PC-3 (cell line): Measurements from ENCODE around the gene SLC45A2. TPM values are rescaled to one million over a fixed set of nuclear protein-coding genes. Genes with fewer than 3 reads are reported as not detected.
A peak's percentile ranks its signal among the peaks of the same experiment; 100 is the strongest.

Experiments
- ATAC-seq: fragments of 200-7000 bp; cut with Tn5 transposase; 2 replicates; pipeline ENCODE4 v1.9.1; 2020; ENCODE audit warnings: mild to moderate bottlenecking, moderate library complexity
- BruUV-seq: library from RNA; stranded (reverse); fragments of 400-500 nt; replicated peaks from 2 replicates; lab custom pipeline; 2021; lab: Mats Ljungman, UMichigan
- CTCF ChIA-PET: fragments of 300-600 bp; sonication (Branson Sonifier 250); formaldehyde crosslinking; loops from one replicate; lab custom pipeline; 2022; ENCODE audit warnings: antibody characterized with exemption; lab: Charles Lee
- POLR2A ChIA-PET: fragments of 300-600 bp; sonication (Branson Sonifier 250); formaldehyde crosslinking; loops from one replicate; lab custom pipeline; 2022; ENCODE audit warnings: antibody characterized with exemption; ENCODE audit not compliant: unreplicated experiment; lab: Charles Lee
- DNase-seq: peaks from one replicate; pipeline ENCODE4 v3.0.0-alpha.2; 2015
- H2AFZ ChIP-seq: fragments of 300-600 bp; sonication (generic); 2 replicates; pipeline ENCODE4 v1.6.0; 2016; ENCODE audit warnings: antibody characterized with exemption, low read length
- H3F3A ChIP-seq: fragments of 300-600 bp; sonication (generic); one replicate; pipeline ENCODE4 v1.6.0; 2017; ENCODE audit warnings: antibody characterized with exemption, low read length, control low read depth, mild to moderate bottlenecking; ENCODE audit not compliant: unreplicated experiment
- H3K27ac ChIP-seq: fragments of 300-600 bp; sonication (generic); 2 replicates; pipeline ENCODE4 v1.5.1; 2016; ENCODE audit warnings: mild to moderate bottlenecking, low read length
- H3K27me3 ChIP-seq: fragments of 300-600 bp; sonication (generic); 2 replicates; pipeline ENCODE4 v1.6.1; 2016; ENCODE audit warnings: low read length, mixed read lengths
- H3K36me3 ChIP-seq: fragments of 300-600 bp; sonication (generic); 2 replicates; pipeline ENCODE4 v1.6.1; 2016; ENCODE audit warnings: low read depth, mixed run types, low read length, mixed read lengths
- H3K4me1 ChIP-seq: fragments of 300-600 bp; sonication (generic); 2 replicates; pipeline ENCODE4 v1.5.1; 2016; ENCODE audit warnings: low read length; ENCODE audit not compliant: insufficient read depth
- H3K4me2 ChIP-seq: fragments of 300-600 bp; sonication (generic); 2 replicates; pipeline ENCODE4 v1.6.0; 2016; ENCODE audit warnings: low read length
- H3K4me3 ChIP-seq: fragments of 300-600 bp; sonication (generic); 2 replicates; pipeline ENCODE4 v1.5.1; 2016; ENCODE audit warnings: mild to moderate bottlenecking, low read length, mixed read lengths
- H3K79me2 ChIP-seq: fragments of 300-600 bp; sonication (generic); 2 replicates; pipeline ENCODE4 v1.6.1; 2017; ENCODE audit warnings: low read length, mixed read lengths
- H3K9ac ChIP-seq: fragments of 300-600 bp; sonication (generic); 2 replicates; pipeline ENCODE4 v1.6.0; 2016; ENCODE audit warnings: mild to moderate bottlenecking, low read length
- H3K9me2 ChIP-seq: fragments of 300-600 bp; sonication (generic); replicated peaks from 2 replicates; pipeline ENCODE4 v1.6.1; 2016; ENCODE audit warnings: mixed run types, low read length, mixed read lengths
- H3K9me3 ChIP-seq: fragments of 300-600 bp; sonication (generic); 2 replicates; pipeline ENCODE4 v1.6.1; 2016; ENCODE audit warnings: low read length, mixed read lengths
- H4K20me1 ChIP-seq: fragments of 300-600 bp; sonication (generic); 2 replicates; pipeline ENCODE4 v1.6.1; 2016; ENCODE audit warnings: low read length, mixed read lengths
- EZH2 ChIP-seq: fragments of 300-600 bp; sonication (generic); IDR thresholded peaks from one replicate; pipeline ENCODE4 v1.6.1; 2017; ENCODE audit warnings: antibody characterized with exemption, mild to moderate bottlenecking, low read length; ENCODE audit not compliant: unreplicated experiment
- EZH2phosphoT487 ChIP-seq: fragments of 300-600 bp; sonication (generic); IDR thresholded peaks from 2 replicates; pipeline ENCODE4 v1.6.1; 2018; ENCODE audit warnings: mild to moderate bottlenecking, antibody characterized with exemption, low read length, borderline replicate concordance
- intact Hi-C: fragments of 100-400 bp; cut with micrococcal nuclease; formaldehyde crosslinking; loops from 2 replicates; pipeline ENCODE4 v1.9.0; 2023
- total RNA-seq: library from RNA; depleted of rRNA; stranded (reverse); fragments of >200 nt; gene quantifications from 2 replicates; pipeline ENCODE4 v1.2.3, GENCODE V29; 2014
- TF ChIP-seq, protein P1 (sequence below): fragments of 300-600 bp; sonication (generic); conservative IDR thresholded peaks from 2 replicates; pipeline ENCODE4 v1.5.1; 2017; ENCODE audit warnings: antibody characterized with exemption, low read depth, mild to moderate bottlenecking, low read length

Gene SLC45A2
- total RNA-seq, 1 experiment from 2014 or later, result not detected

DNA sequence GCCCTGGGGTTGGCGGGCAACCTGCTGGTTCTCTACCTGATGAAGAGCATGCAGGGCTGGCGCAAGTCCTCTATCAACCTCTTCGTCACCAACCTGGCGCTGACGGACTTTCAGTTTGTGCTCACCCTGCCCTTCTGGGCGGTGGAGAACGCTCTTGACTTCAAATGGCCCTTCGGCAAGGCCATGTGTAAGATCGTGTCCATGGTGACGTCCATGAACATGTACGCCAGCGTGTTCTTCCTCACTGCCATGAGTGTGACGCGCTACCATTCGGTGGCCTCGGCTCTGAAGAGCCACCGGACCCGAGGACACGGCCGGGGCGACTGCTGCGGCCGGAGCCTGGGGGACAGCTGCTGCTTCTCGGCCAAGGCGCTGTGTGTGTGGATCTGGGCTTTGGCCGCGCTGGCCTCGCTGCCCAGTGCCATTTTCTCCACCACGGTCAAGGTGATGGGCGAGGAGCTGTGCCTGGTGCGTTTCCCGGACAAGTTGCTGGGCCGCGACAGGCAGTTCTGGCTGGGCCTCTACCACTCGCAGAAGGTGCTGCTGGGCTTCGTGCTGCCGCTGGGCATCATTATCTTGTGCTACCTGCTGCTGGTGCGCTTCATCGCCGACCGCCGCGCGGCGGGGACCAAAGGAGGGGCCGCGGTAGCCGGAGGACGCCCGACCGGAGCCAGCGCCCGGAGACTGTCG lies 47.3 kb downstream of the SLC45A2 start:
- ATAC-seq, result no peak
- Histone ChIP-seq H3K4me3 (no peak overlapping the region), H3K9me3 (no peaks in the 10 kb centered on the region), H2AFZ (no peak overlapping the region), H3K79me2 (no peaks in the 10 kb centered on the region), H3K4me2 (no peak overlapping the region), H3K4me1 (peaks cover 14% of the 10 kb centered on the region), H3K9ac (no peak overlapping the region), H3K27ac (no peak overlapping the region), H3F3A (no peaks in the 10 kb centered on the region), H3K27me3 (no peaks in the 10 kb centered on the region), H3K36me3 (no peaks in the 10 kb centered on the region), H4K20me1 (no peaks in the 10 kb centered on the region), H3K9me2 (no peaks in the 10 kb centered on the region)
- intact Hi-C loops, result no loop called here
- TF ChIP-seq, protein P1, sequence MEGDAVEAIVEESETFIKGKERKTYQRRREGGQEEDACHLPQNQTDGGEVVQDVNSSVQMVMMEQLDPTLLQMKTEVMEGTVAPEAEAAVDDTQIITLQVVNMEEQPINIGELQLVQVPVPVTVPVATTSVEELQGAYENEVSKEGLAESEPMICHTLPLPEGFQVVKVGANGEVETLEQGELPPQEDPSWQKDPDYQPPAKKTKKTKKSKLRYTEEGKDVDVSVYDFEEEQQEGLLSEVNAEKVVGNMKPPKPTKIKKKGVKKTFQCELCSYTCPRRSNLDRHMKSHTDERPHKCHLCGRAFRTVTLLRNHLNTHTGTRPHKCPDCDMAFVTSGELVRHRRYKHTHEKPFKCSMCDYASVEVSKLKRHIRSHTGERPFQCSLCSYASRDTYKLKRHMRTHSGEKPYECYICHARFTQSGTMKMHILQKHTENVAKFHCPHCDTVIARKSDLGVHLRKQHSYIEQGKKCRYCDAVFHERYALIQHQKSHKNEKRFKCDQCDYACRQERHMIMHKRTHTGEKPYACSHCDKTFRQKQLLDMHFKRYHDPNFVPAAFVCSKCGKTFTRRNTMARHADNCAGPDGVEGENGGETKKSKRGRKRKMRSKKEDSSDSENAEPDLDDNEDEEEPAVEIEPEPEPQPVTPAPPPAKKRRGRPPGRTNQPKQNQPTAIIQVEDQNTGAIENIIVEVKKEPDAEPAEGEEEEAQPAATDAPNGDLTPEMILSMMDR, result no peak
- TF ChIP-seq EZH2phosphoT487 (no peak), EZH2 (no peak)
- ChIA-PET POLR2A (no interaction called here), CTCF (no interaction called here)
- no TSS peak for BruUV-seq
- no peak for DNase-seq

DNA sequence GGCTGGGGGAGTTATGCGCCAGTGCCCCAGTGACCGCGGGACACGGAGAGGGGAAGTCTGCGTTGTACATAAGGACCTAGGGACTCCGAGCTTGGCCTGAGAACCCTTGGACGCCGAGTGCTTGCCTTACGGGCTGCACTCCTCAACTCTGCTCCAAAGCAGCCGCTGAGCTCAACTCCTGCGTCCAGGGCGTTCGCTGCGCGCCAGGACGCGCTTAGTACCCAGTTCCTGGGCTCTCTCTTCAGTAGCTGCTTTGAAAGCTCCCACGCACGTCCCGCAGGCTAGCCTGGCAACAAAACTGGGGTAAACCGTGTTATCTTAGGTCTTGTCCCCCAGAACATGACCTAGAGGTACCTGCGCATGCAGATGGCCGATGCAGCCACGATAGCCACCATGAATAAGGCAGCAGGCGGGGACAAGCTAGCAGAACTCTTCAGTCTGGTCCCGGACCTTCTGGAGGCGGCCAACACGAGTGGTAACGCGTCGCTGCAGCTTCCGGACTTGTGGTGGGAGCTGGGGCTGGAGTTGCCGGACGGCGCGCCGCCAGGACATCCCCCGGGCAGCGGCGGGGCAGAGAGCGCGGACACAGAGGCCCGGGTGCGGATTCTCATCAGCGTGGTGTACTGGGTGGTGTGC lies 48.0 kb downstream of the SLC45A2 start, which contains the start of gene RXFP3:
TSS of gene RXFP3 (plus strand) at position 6 of the 636 bp plus-strand sequence. CDS start at position 361, 355 bp downstream.
- BruUV-seq, result no TSS peak
- intact Hi-C loops, result no loop called here
- CTCF ChIA-PET, result interaction anchor here (0.7 kb wide), 1 partner anchor 304 kb away, joined by 4 read pairs; no protein-coding TSS in a partner anchor
- no peaks in the 10 kb centered on the region for H3K9me2 ChIP-seq
- H3K27me3 ChIP-seq, result no peaks in the 10 kb centered on the region
- H4K20me1 ChIP-seq, result no peaks in the 10 kb centered on the region
- no peak within 1 kb of the TSS for H2AFZ ChIP-seq
- H3K4me1 ChIP-seq, result peaks cover 14% of the 10 kb centered on the region
- H3K4me2 ChIP-seq, result peak within 1 kb of the TSS; percentile 44
- POLR2A ChIA-PET, result interaction anchor here (0.6 kb wide), 1 partner anchor 497 kb away, joined by 4 read pairs; no protein-coding TSS in a partner anchor
- H3K79me2 ChIP-seq, result no peaks in the 10 kb centered on the region
- no peak within 1 kb of the TSS for H3K9ac ChIP-seq
- no peak within 1 kb of the TSS for H3K27ac ChIP-seq
- no peaks in the 10 kb centered on the region for H3F3A ChIP-seq
- TF ChIP-seq, protein P1, result no peak
- no peak for TF ChIP-seq EZH2
- no peak for TF ChIP-seq EZH2phosphoT487
- no peaks in the 10 kb centered on the region for H3K9me3 ChIP-seq
- DNase-seq (no peak), ATAC-seq (no peak)
- no peaks in the 10 kb centered on the region for H3K36me3 ChIP-seq
- no peak within 1 kb of the TSS for H3K4me3 ChIP-seq
